Mesenchymal stem cell (in vitro differentiated cells and primary cell): ENCODE data around the gene KCTD7.
"Not testable (repeated sequence)": the region's sequence is repeated elsewhere in the genome, so short reads cannot be mapped to it uniquely, and the experiment has no call there.

Experiments
- DNase-seq: peaks from one replicate; pipeline ENCODE4 v3.0.0-alpha.2; 2013
- H2AFZ ChIP-seq: one replicate; pipeline ENCODE4 v1.6.1; 2013; ENCODE audit warnings: low read depth, mild to moderate bottlenecking, control low read depth, inconsistent platforms, low read length, moderate library complexity
- H2AK5ac ChIP-seq: 2 replicates; pipeline ENCODE4 v1.6.1; 2013; ENCODE audit warnings: low read length, moderate library complexity, mild to moderate bottlenecking, inconsistent platforms; ENCODE audit not compliant: severe bottlenecking
- H2BK120ac ChIP-seq: one replicate; pipeline ENCODE4 v1.6.1; 2013; ENCODE audit warnings: low read depth, mild to moderate bottlenecking, inconsistent platforms, low read length, moderate library complexity
- H2BK12ac ChIP-seq, 2 experiments: one replicate each; pipeline ENCODE4 v1.6.1; 2013; ENCODE audit warnings: inconsistent platforms in 2 of 2, low read length in 2 of 2, mild to moderate bottlenecking in 2 of 2, moderate library complexity in 2 of 2, control low read depth in 1 of 2
- H2BK15ac ChIP-seq: one replicate; pipeline ENCODE4 v1.6.1; 2013; ENCODE audit warnings: mild to moderate bottlenecking, low read depth, inconsistent platforms; ENCODE audit not compliant: poor library complexity, severe bottlenecking
- H2BK5ac ChIP-seq: 2 replicates; pipeline ENCODE4 v1.6.1; 2013; ENCODE audit warnings: low read depth, mild to moderate bottlenecking, low read length, control low read depth, inconsistent platforms; ENCODE audit not compliant: poor library complexity, severe bottlenecking
- H3K14ac ChIP-seq, 2 experiments: one replicate each; pipeline ENCODE4 v1.6.1; 2013; ENCODE audit warnings: inconsistent platforms in 2 of 2, low read length in 2 of 2, control low read depth in 1 of 2, mild to moderate bottlenecking in 1 of 2, moderate library complexity in 1 of 2
- H3K18ac ChIP-seq, 2 experiments: one replicate each; pipeline ENCODE4 v1.6.1; 2013; ENCODE audit warnings: inconsistent platforms in 2 of 2, low read length in 2 of 2, control low read depth in 1 of 2, low read depth in 1 of 2, mild to moderate bottlenecking in 1 of 2
- H3K23ac ChIP-seq, 2 experiments: one replicate each; pipeline ENCODE4 v1.6.1; 2013; ENCODE audit warnings: inconsistent platforms in 2 of 2, low read length in 2 of 2, mild to moderate bottlenecking in 2 of 2, moderate library complexity in 2 of 2, control low read depth in 1 of 2
- H3K27ac ChIP-seq: 2 replicates; pipeline ENCODE4 v1.5.1; 2013; ENCODE audit warnings: mild to moderate bottlenecking, moderate library complexity, low read length, control low read depth, inconsistent platforms; ENCODE audit not compliant: poor library complexity, severe bottlenecking
- H3K27me3 ChIP-seq, 2 experiments: 2 replicates each; pipeline versions ENCODE4 v1.6.1 to v1.7.0; 2013; ENCODE audit warnings: low read length in 2 of 2, mild to moderate bottlenecking in 2 of 2, moderate library complexity in 2 of 2, control low read depth in 1 of 2, inconsistent platforms in 1 of 2; ENCODE audit not compliant: control insufficient read depth in 1 of 2, insufficient read depth in 1 of 2
- H3K36me3 ChIP-seq, 2 experiments: 2 replicates each; pipeline versions ENCODE4 v1.6.1 to v1.7.0; 2013; ENCODE audit warnings: low read length in 2 of 2, control low read depth in 1 of 2, inconsistent platforms in 1 of 2, low read depth in 1 of 2, mild to moderate bottlenecking in 1 of 2; ENCODE audit not compliant: insufficient read depth in 2 of 2, control insufficient read depth in 1 of 2
- H3K4ac ChIP-seq, 2 experiments: one replicate each; pipeline ENCODE4 v1.6.1; 2013; ENCODE audit warnings: inconsistent platforms in 2 of 2, low read length in 2 of 2, mild to moderate bottlenecking in 2 of 2, moderate library complexity in 2 of 2, control low read depth in 1 of 2, low read depth in 1 of 2
- H3K4me1 ChIP-seq: 2 replicates; pipeline ENCODE4 v1.6.1; 2013; ENCODE audit warnings: low read depth, low read length, control low read depth; ENCODE audit not compliant: control insufficient read depth, insufficient read depth
- H3K4me2 ChIP-seq: 2 replicates; pipeline ENCODE4 v1.6.1; 2013; ENCODE audit warnings: low read length, mild to moderate bottlenecking, inconsistent platforms; ENCODE audit not compliant: poor library complexity, severe bottlenecking
- H3K4me3 ChIP-seq, 2 experiments: 2 replicates each; pipeline versions ENCODE4 v1.5.1 to v1.7.0; 2013; ENCODE audit warnings: low read length in 2 of 2, mild to moderate bottlenecking in 2 of 2, control low read depth in 1 of 2, low read depth in 1 of 2; ENCODE audit not compliant: insufficient read depth in 1 of 2
- H3K79me1 ChIP-seq: replicated peaks from 2 replicates; pipeline ENCODE4 v1.6.1; 2013; ENCODE audit warnings: mild to moderate bottlenecking, control low read depth, low read length, inconsistent platforms; ENCODE audit not compliant: poor library complexity, severe bottlenecking
- H3K9ac ChIP-seq: 2 replicates; pipeline ENCODE4 v1.7.0; 2013; ENCODE audit warnings: mild to moderate bottlenecking, low read length, moderate library complexity
- H3K9me3 ChIP-seq: 2 replicates; pipeline ENCODE4 v1.7.0; 2013; ENCODE audit warnings: mild to moderate bottlenecking, low read length; ENCODE audit not compliant: control insufficient read depth
- H4K8ac ChIP-seq: one replicate; pipeline ENCODE4 v1.6.1; 2013; ENCODE audit warnings: inconsistent platforms, mild to moderate bottlenecking, low read length, moderate library complexity
- H4K91ac ChIP-seq: one replicate; pipeline ENCODE4 v1.6.1; 2013; ENCODE audit warnings: mild to moderate bottlenecking, low read length, inconsistent platforms
- WGBS: methylation state at CpG from one replicate; pipeline ENCODE4 v1.1.7; 2013; ENCODE audit warnings: mixed read lengths; 5-methylcytosine and 5-hydroxymethylcytosine counted together

Gene KCTD7

DNA sequence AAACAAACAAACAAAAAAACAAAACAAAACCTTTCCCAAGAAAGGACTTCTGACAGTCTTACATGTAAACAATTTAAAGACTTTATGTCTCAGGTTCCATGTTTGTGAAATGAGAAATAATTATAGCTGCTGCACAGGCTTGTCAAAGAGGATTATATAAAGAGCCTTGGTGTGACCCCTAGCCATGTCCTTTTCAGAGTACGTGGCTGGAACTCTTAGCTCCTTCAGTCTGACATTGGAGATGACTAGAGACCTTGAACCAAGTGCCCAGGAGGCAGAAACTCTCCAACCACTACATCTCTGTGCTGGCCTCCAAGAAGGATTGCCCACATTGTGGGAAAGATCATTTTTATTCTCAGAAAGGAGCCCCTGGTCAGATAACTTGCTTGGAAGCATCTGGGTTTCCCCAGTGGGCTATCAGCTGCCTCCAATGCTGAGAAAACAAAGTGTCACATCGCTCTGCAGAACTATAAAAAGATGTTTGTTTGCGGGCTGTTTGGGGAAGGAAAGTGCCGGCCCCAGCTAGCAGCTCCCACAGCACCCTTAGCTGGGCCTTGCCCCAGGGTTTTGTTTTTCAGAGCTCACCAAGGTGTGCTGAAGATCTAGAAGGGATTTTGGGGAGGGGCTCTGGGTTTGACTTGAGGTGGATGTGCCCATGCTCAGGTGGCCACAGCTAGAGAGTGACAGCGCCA is 43.9 kb downstream of the KCTD7 start:
- not testable (repeated sequence) for H2BK15ac ChIP-seq, H2BK12ac ChIP-seq, H4K91ac ChIP-seq, H3K4ac ChIP-seq, H3K4me2 ChIP-seq, H3K23ac ChIP-seq, H2AK5ac ChIP-seq, H3K4me3 ChIP-seq, H3K18ac ChIP-seq, DNase-seq, H4K8ac ChIP-seq, H2BK5ac ChIP-seq, H2AFZ ChIP-seq, H3K14ac ChIP-seq, H3K27me3 ChIP-seq, H3K27ac ChIP-seq, H2BK120ac ChIP-seq, H3K9ac ChIP-seq, H3K9me3 ChIP-seq
- WGBS, result 57% methylated on average over 1 of the region's 5 CpGs
- peaks cover 20 to 32% of the 10 kb centered on the region in 2 experiments for H3K36me3 ChIP-seq
- H3K79me1 ChIP-seq, result peaks cover 24% of the 10 kb centered on the region
- H3K4me1 ChIP-seq, result peaks cover 10% of the 10 kb centered on the region

DNA sequence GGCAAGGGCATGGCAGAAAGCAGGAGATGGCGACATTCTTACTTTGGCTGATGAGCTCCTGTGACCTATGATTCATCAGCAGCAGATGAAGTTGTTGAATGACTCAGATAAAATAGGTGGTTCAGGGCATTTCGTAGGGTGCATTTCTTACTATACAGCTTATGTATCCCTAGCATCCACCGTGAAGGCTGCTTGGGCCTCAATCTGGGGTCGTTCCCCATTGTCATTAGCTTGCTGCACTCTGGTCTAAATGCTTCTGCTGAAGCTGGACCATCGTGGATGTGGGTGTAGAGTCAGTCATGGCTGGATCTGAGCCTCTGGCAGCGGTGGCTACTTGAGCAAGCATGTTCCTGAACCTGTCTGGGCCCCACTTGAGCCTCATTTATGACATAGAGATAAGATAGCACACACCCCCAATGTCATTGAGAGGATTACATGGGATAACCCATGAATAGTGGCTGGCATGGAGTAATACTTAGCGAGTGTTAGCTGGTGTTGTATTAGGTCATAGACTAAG is 44.5 kb downstream of the KCTD7 start:
- not testable (repeated sequence) for H3K14ac ChIP-seq, H3K9ac ChIP-seq, H3K4me2 ChIP-seq, H2BK120ac ChIP-seq, H2BK15ac ChIP-seq, H2BK12ac ChIP-seq, H3K27me3 ChIP-seq, H3K18ac ChIP-seq, H4K91ac ChIP-seq, H3K4me3 ChIP-seq, H3K9me3 ChIP-seq, H2AK5ac ChIP-seq, H2BK5ac ChIP-seq, H3K4ac ChIP-seq, H3K23ac ChIP-seq, H3K27ac ChIP-seq, H4K8ac ChIP-seq, H2AFZ ChIP-seq
- peak; percentile 47 for DNase-seq
- Histone ChIP-seq H3K4me1 (peaks cover 10% of the 10 kb centered on the region), H3K36me3 (peaks cover 17 to 28% of the 10 kb centered on the region in 2 experiments), H3K79me1 (peaks cover 21% of the 10 kb centered on the region)
- no CpG with 5 or more reads among the region's 7 CpGs for WGBS

DNA sequence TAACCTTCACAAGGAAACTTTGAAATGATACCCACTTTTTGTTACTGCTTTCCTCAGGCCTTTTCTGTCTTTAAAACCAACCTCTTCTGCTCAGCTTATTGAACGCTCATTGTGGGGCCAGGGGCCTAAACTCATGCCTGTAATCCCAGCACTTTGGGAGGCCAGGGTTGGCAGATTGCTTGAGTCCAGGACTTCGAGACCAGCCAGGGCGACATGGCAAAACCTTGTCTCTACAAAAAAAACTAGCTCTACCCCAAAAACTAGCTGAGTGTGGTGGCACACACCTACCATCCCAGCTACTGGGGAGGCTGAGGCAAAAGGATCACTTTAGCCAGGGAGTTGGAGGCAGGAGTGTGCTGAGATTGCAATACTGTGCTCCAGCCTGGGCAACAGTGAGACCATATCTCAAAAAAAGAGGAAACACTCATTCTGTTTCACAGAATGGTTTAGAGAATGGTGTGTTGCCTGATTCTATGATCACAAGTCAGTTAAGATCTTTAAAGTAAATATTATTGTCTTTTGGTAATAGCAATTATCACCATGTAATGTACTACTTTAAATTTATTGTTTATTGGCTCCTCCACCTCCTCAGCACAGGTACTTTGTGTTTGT is 51.1 kb downstream of the KCTD7 start:
- H3K4ac ChIP-seq, result no peak overlapping the region
- no peak overlapping the region for H2BK15ac ChIP-seq
- H3K79me1 ChIP-seq, result peaks cover 19% of the 10 kb centered on the region
- H2BK5ac ChIP-seq, result no peak overlapping the region
- no peak for DNase-seq
- H4K8ac ChIP-seq, result no peak overlapping the region
- H3K9me3 ChIP-seq, result no peaks in the 10 kb centered on the region
- no peak overlapping the region for H3K9ac ChIP-seq
- WGBS, result 92% methylated on average over 3 of the region's 3 CpGs
- H3K36me3 ChIP-seq, result peaks cover 0 to 9% of the 10 kb centered on the region in 2 experiments
- H3K4me3 ChIP-seq, result no peak overlapping the region
- no peak overlapping the region for H2AK5ac ChIP-seq
- no peak overlapping the region for H3K27ac ChIP-seq
- no peak overlapping the region for H3K23ac ChIP-seq
- H2AFZ ChIP-seq, result no peak overlapping the region
- H3K18ac ChIP-seq, result no peak overlapping the region
- no peak overlapping the region for H3K14ac ChIP-seq
- H2BK120ac ChIP-seq, result no peak overlapping the region
- no peak overlapping the region for H3K4me2 ChIP-seq
- no peak overlapping the region for H2BK12ac ChIP-seq
- peaks cover 9% of the 10 kb centered on the region for H3K4me1 ChIP-seq
- H4K91ac ChIP-seq, result no peak overlapping the region
- H3K27me3 ChIP-seq, result no peaks in the 10 kb centered on the region
